ENCODE measurements around the gene NUP58.
"Not testable (repeated sequence)": the region's sequence is repeated elsewhere in the genome, so short reads cannot be mapped to it uniquely, and the experiment has no call there.

The NUP58 gene

DNA sequence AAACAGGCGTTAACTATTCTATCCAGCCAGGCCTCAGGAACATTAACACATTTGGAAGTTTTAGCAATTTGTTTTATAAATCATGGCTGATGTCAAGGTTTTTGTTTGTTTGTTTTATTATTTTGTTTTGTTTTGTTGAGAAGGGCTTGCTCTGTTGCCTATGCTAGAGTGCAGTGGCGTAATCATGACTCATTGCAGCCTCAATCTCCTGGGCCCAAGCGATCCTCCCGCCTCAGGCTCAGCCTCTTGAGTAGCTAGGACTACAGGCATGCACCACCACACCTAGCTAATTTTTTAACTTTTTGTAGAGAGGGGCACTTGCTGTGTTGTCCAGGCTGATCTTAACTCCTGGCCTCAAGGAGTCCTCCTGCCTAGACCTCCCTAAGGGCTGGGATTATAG, 28.3 kb downstream of the NUP58 start:
- DNase-seq (ENCODE audit: low spot score in 2 of 2): no peak
- no peaks in the 10 kb centered on the region for H3K9me3 ChIP-seq
- H3K36me3 ChIP-seq (replicated peaks): peaks cover 84% of the 10 kb centered on the region
- no peak overlapping the region for H3K4me3 ChIP-seq
- H3K4me1 ChIP-seq: no peaks in the 10 kb centered on the region
- no peaks in the 10 kb centered on the region for H3K27me3 ChIP-seq (ENCODE audit: low read depth)
- in situ Hi-C loops (cut with MboI; ENCODE audit: low sequenced_read_pairs): no loop called here

DNA sequence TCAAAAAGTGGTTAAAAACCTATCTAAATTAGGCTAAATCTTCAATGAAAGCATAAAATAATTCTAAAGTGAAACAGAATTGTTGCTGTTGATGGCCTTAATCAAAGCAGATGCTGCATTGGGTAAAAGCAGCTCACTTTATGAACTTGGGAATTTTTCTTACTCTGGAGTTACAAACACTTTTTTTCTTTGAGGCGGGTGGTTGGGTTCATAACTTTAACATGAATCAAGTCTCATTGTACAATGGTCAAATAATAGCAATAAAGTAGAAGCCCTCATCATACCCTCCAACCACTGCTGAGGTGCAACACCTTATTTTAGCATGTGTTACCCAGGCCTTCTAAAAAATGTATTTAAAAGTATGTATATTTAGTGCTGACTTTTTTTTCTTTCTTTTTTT, 29.1 kb downstream of the NUP58 start:
- no peak for DNase-seq (ENCODE audit: low spot score in 2 of 2)
- Histone ChIP-seq H3K4me1 (no peaks in the 10 kb centered on the region), H3K9me3 (no peaks in the 10 kb centered on the region), H3K36me3 (replicated peaks) (peaks cover 77% of the 10 kb centered on the region), H3K4me3 (no peak overlapping the region), H3K27me3 (ENCODE audit: low read depth) (no peaks in the 10 kb centered on the region)
- in situ Hi-C loops (cut with MboI; ENCODE audit: low sequenced_read_pairs): no loop called here

DNA sequence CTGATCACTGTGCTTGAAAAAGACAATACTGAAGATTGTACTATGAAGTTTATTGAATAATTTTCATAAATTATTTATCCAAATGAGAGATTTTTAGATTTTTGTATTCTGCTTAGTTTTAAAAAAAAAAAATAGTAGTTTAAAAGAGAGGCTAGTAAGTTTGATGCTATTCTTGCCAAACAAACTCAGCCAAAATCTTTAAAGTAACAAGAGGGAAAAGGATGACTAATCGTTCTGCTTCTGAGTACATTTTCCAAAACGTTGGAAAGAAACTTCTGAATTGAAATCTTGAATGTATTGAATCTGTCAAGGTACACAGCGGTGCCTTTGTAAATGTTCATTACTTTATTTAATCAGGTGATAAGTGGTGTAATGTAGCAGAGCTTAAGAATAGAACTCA, 34.4 kb downstream of the NUP58 start:
- Histone ChIP-seq H3K36me3 (replicated peaks) (peaks cover 54% of the 10 kb centered on the region), H3K27me3 (ENCODE audit: low read depth) (no peaks in the 10 kb centered on the region), H3K4me3 (no peak overlapping the region), H3K4me1 (no peaks in the 10 kb centered on the region), H3K9me3 (no peaks in the 10 kb centered on the region)
- DNase-seq (ENCODE audit: low spot score in 2 of 2): no peak
- in situ Hi-C loops (cut with MboI; ENCODE audit: low sequenced_read_pairs): no loop called here

DNA sequence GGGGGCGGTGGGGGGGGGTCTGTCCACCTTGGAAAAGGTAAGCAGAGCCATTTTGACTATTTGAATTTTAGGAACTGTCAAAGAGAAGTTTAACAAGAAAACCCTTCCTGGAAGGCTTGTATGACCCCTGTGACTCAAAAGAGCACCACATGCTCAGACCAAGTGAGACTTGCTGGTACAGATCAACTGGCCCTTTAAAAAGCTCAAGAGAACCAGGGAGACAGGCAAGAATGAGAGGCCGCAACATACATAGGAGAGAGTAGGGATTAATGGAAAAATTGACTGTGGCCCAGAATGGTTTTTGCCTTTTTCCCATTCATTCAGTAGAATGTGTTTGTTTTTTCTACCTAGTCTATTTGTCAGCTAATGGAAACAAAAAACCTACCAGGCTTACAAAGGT, 44.2 kb downstream of the NUP58 start:
- Histone ChIP-seq H3K4me1 (peaks cover 8% of the 10 kb centered on the region), H3K27me3 (ENCODE audit: low read depth) (no peaks in the 10 kb centered on the region)
- in situ Hi-C loops (cut with MboI; ENCODE audit: low sequenced_read_pairs): no loop called here

DNA sequence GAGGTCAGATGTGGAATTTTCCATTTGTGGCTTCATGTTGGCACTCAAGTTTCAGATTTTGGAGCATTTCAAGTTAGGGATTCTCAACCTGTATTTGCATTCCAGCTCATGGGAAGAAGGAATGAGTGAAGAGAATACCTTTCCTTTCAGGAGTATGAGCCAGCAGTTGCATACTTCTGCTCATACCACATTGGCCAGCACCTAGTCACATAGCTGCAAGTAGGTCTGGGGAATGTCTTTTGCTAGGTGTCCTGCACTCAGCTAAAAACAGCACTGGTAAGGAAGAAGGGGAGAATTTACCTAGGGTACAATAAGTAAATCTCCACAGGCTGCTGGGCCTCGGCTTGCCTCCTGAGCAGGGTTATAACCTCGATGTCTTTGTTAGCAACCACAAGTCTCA, 45.7 kb downstream of the NUP58 start:
- Histone ChIP-seq H3K9me3 (no peaks in the 10 kb centered on the region), H3K36me3 (replicated peaks) (no peaks in the 10 kb centered on the region), H3K27me3 (ENCODE audit: low read depth) (no peaks in the 10 kb centered on the region), H3K4me1 (peaks cover 5% of the 10 kb centered on the region; the same call in 1 of the 2 replicates), H3K4me3 (no peak overlapping the region)
- in situ Hi-C loops (cut with MboI; ENCODE audit: low sequenced_read_pairs): no loop called here
- no peak for DNase-seq (ENCODE audit: low spot score in 2 of 2)

More for the DNA sequence above, 44.2 kb downstream of the NUP58 start:
- DNase-seq (ENCODE audit: low spot score in 2 of 2): no peak
- H3K9me3 ChIP-seq: no peaks in the 10 kb centered on the region
- no peaks in the 10 kb centered on the region; the same call in 1 of the 2 replicates for H3K36me3 ChIP-seq (replicated peaks)
- H3K4me3 ChIP-seq: no peak overlapping the region

DNA sequence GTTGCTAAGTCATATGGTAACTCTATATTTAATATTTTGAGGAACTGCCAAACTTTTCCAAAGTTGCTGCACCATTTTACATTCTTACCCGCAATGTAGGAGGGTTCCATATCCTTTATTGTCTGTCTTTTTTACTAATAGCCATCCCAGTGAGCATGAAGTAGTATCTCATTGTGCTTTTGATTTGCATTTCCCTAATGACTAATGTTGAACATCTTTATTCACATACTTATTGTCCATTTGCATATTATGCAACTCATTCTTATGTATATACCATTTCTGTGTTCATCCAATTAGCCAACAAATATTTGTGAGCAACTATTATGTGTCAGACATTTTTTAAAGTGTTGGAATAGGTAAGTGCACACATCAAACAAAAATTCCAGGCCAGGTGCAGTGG, 50.0 kb downstream of the NUP58 start:
- no peaks in the 10 kb centered on the region for H3K9me3 ChIP-seq
- no peak overlapping the region for H3K4me3 ChIP-seq
- H3K27me3 ChIP-seq (ENCODE audit: low read depth): no peaks in the 10 kb centered on the region
- no peak for DNase-seq (ENCODE audit: low spot score in 2 of 2)
- no peaks in the 10 kb centered on the region for H3K36me3 ChIP-seq (replicated peaks)
- in situ Hi-C loops (cut with MboI; ENCODE audit: low sequenced_read_pairs): loop anchor here (25.0 kb wide), 1 partner anchor 711 kb away; the partner anchor contains the start of gene SHISA2
- no peaks in the 10 kb centered on the region for H3K4me1 ChIP-seq

DNA sequence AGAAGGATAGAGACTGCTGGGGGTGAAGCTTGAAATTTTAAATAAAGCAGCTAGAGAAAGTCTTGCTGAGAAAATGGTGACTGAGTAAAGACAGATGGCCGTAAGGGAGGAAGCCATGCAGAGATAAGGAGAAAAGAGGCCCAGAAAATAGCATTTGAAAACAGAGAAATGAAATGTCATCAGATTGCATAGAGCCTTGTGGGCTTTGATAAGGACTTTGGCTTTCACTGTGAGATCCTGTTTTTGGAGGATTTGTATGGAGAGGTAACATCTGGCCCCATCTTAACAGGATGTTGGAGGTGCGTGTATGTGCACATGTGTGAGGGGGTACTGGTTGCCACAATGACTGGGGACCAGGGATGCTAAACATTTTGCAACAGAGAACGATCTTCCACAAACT, 50.8 kb downstream of the NUP58 start:
- no peak for DNase-seq (ENCODE audit: low spot score in 2 of 2)
- Histone ChIP-seq H3K4me1 (no peaks in the 10 kb centered on the region), H3K9me3 (no peaks in the 10 kb centered on the region), H3K4me3 (no peak overlapping the region), H3K36me3 (replicated peaks) (no peaks in the 10 kb centered on the region), H3K27me3 (ENCODE audit: low read depth) (no peaks in the 10 kb centered on the region)
- in situ Hi-C loops (cut with MboI; ENCODE audit: low sequenced_read_pairs): loop anchor here (25.0 kb wide), 1 partner anchor 710 kb away; the partner anchor contains the start of gene SHISA2

DNA sequence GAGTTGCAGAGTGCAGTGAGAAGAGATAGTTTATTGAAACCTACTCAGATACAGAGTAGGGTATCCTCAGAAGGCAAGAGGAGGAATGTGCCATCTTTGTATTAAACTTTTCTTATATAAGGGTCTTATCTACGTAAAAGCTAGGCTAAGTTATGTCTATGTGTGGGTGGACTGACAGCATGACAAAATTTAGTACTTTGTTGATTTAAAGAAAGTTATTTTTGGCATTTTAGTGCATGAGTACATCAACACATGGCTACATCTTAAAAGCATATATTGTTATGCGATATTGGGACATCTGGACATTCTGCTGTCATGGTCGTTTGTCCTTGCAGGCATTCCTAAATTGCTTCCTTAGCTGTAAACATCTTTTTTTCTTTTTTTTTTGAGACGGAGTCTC, 51.4 kb downstream of the NUP58 start:
- H3K27me3 ChIP-seq (ENCODE audit: low read depth): no peaks in the 10 kb centered on the region
- no peak for DNase-seq (ENCODE audit: low spot score in 2 of 2)
- no peaks in the 10 kb centered on the region for H3K9me3 ChIP-seq
- H3K4me3 ChIP-seq: no peak overlapping the region
- no peaks in the 10 kb centered on the region for H3K36me3 ChIP-seq (replicated peaks)
- no peaks in the 10 kb centered on the region for H3K4me1 ChIP-seq
- in situ Hi-C loops (cut with MboI; ENCODE audit: low sequenced_read_pairs): loop anchor here (25.0 kb wide), 1 partner anchor 709 kb away; the partner anchor contains the start of gene SHISA2

DNA sequence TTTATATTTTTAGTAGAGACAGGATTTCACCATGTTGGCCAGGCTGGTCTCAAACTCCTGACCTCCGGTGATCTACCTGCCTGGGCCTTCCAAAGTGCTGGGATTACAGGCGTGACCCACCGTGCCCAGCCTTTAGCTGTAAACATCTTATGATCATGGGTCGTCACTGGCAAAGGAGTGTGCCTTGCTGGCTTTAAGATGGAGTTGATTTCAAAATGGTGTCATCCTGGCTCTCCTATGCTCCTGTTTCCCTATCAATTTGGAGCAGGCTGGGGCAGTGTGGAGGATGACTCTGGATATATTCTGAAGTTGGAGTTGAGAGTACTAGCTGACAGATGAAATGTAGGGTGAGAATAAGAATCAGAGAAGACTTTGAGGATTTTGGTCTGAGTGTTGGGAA, 51.9 kb downstream of the NUP58 start:
- Histone ChIP-seq H3K4me1 (no peaks in the 10 kb centered on the region), H3K4me3 (no peak overlapping the region), H3K27me3 (ENCODE audit: low read depth) (no peaks in the 10 kb centered on the region), H3K36me3 (replicated peaks) (no peaks in the 10 kb centered on the region), H3K9me3 (no peaks in the 10 kb centered on the region)
- DNase-seq (ENCODE audit: low spot score in 2 of 2): no peak
- in situ Hi-C loops (cut with MboI; ENCODE audit: low sequenced_read_pairs): loop anchor here (25.0 kb wide), 1 partner anchor 709 kb away; the partner anchor contains the start of gene SHISA2

DNA sequence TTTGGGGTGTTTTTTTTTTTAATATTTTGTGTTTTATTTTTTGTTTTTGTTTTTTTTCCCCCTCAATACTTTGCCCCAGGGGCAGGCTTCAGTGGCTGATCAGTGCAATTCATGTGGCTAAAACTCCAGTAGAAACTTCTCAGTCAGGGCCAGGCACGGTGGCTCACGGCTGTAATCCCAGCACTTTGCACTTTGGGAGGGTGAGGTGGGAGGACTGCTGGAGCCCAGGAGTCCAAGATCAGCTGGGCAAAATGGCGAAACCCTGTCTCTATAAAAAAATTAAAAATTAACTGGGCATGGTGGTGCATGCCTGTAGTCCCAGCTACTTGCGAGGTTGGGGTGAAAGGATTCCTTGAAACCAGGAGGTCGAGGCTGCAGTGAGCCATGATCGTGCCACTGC, 53.0 kb downstream of the NUP58 start:
- no peaks in the 10 kb centered on the region for H3K36me3 ChIP-seq (replicated peaks)
- in situ Hi-C loops (cut with MboI; ENCODE audit: low sequenced_read_pairs): loop anchor here (25.0 kb wide), 1 partner anchor 708 kb away; the partner anchor contains the start of gene SHISA2
- 0 out of 2 replicates have a peak, but pooled peaks cover 2% of the 10 kb centered on the region for H3K9me3 ChIP-seq
- no peaks in the 10 kb centered on the region for H3K4me1 ChIP-seq
- no peak overlapping the region for H3K4me3 ChIP-seq
- no peaks in the 10 kb centered on the region for H3K27me3 ChIP-seq (ENCODE audit: low read depth)
- no peak for DNase-seq (ENCODE audit: low spot score in 2 of 2)

DNA sequence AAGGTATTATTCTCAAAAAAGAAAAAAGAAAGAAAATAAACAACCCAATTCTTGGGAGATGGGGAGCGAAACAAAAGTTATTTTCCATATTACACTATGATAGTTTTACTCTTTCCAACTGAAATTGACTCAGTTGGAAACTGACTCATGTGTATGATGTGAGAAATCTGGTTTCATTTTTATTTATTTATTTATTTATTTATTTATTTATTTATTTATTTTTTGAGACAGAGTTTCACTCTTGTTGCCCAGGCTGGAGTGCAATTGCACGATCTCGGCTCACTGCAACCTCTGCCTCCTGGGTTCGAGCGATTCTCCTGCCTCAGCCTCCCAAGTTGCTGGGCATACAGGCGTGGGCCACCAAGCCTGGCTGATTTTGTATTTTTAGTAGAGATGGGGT, 59.0 kb downstream of the NUP58 start:
- DNase-seq (ENCODE audit: low spot score in 2 of 2); H3K4me3 ChIP-seq; H3K4me1 ChIP-seq; H3K36me3 ChIP-seq (replicated peaks); H3K27me3 ChIP-seq (ENCODE audit: low read depth); H3K9me3 ChIP-seq: not testable (repeated sequence)
- in situ Hi-C loops (cut with MboI; ENCODE audit: low sequenced_read_pairs): loop anchor here (25.0 kb wide), 1 partner anchor 702 kb away; the partner anchor contains the start of gene SHISA2

DNA sequence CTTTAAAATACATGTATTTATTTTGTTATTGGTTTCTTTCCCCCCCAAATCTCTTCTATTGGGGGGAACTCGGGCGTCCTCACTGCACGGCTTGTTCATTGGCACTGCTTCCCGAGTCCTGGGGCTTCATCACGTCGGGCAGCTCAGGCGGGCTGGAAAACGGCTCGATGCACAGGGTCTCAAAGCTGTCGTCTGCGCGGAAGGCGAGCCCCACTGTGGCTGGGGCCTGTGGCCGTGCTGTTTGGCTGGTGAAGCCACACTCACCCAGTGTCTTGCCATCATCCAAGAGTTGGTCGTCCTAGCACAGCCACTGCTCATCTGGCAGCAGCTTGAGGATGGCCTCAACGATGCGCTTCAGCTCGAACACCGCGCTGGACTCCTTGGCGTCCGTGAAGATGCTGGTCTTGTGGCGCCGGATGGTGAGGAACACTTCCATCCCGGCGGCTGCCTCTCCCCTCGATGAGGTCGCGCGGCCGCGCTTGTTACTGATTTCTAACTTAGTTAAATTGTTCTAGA, 64.4 kb downstream of the NUP58 start:
- no peak for DNase-seq (ENCODE audit: low spot score in 2 of 2)
- Histone ChIP-seq H3K4me3 (no peak overlapping the region), H3K36me3 (replicated peaks) (no peaks in the 10 kb centered on the region), H3K9me3 (no peaks in the 10 kb centered on the region), H3K27me3 (ENCODE audit: low read depth) (0 out of 2 replicates have a peak, but pooled peaks cover 2% of the 10 kb centered on the region), H3K4me1 (no peaks in the 10 kb centered on the region)
- in situ Hi-C loops (cut with MboI; ENCODE audit: low sequenced_read_pairs): loop anchor here (25.0 kb wide), 1 partner anchor 697 kb away; the partner anchor contains the start of gene SHISA2

DNA sequence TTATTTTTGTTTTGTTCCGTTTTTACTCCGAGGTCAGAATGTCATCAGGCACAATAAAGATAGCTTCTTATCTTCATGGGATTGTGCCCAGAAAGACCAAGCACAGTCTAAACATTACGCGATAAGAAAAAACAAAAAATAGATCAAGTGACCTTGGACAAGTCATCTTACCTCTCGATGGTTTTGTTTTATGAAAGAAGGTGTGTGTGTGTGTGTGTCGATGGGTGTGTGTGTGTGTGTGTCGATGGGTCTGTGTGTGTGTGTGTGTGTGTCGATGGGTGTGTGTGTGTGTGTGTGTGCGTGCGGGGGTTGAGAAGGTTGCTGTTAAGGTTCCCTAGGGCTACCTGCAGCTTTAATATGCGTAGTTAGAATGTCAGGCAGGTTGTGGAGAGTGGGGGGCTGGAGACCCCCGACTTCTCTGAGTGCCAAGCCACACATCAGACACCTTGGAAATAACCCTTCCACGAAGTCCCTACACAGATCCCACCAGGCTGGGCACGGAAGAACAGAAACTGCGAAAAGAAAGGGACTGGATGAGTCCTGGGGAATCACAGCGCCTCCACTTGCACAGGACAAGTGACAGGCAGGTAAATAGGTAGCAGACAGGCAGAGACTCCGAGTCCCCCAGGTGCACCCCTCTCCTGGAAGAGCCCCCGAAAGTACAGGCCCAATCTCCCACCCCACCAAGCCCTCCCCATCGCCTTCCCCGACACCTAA, 69.9 kb downstream of the NUP58 start:
- H3K9me3 ChIP-seq: no peaks in the 10 kb centered on the region
- in situ Hi-C loops (cut with MboI; ENCODE audit: low sequenced_read_pairs): loop anchor here (25.0 kb wide), 1 partner anchor 691 kb away; the partner anchor contains the start of gene SHISA2
- H3K36me3 ChIP-seq (replicated peaks): no peaks in the 10 kb centered on the region
- H3K4me3 ChIP-seq: peak overlapping the region; percentile 40
- 0 out of 2 replicates have a peak, but pooled peaks cover 2% of the 10 kb centered on the region for H3K4me1 ChIP-seq
- DNase-seq (ENCODE audit: low spot score in 2 of 2): no peak
- 0 out of 2 replicates have a peak, but pooled peaks cover 2% of the 10 kb centered on the region for H3K27me3 ChIP-seq (ENCODE audit: low read depth)

DNA sequence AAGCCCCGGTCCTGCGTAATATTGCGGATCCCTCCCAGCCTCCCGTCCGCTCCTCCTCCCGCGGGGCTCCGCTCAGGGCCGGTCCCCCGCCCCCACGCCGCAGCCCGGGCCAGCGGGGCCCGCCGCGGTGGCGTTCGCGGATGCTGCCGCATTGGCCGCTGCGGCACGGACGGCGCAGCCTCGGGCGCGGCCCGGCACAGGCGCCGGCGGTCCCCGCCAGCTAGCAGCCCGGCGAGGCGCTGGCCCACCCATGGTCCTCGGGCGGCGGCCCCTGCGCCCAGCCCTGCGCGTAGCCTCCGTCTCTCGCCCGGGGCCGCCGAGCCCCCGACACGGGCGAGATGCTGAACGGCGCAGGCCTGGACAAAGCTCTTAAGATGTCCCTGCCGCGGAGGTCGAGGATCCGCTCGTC, 70.5 kb downstream of the NUP58 start, which contains the start of gene ATP8A2:
Gene ATP8A2, plus strand, starts transcription at position 100 of the 409 bp plus-strand sequence. Its CDS starts 239 bp downstream, at position 339.
- Histone ChIP-seq H3K27me3 (ENCODE audit: low read depth) (0 out of 2 replicates have a peak, but pooled peaks cover 2% of the 10 kb centered on the region), H3K4me3 (peak within 1 kb of the TSS; percentile 40), H3K4me1 (0 out of 2 replicates have a peak, but pooled peaks cover 2% of the 10 kb centered on the region), H3K36me3 (replicated peaks) (no peaks in the 10 kb centered on the region), H3K9me3 (no peaks in the 10 kb centered on the region)
- peak in 1 of 2 experiments; percentile 51 for DNase-seq (ENCODE audit: low spot score in 2 of 2)
- in situ Hi-C loops (cut with MboI; ENCODE audit: low sequenced_read_pairs): loop anchor here (25.0 kb wide), 1 partner anchor 690 kb away; the partner anchor contains the start of gene SHISA2
